K562 treated with DMSO at 1 percent for 48 hours (cell line): ENCODE data around the gene ACVR2B. TPM values are rescaled to one million over a fixed set of nuclear protein-coding genes. Genes with fewer than 3 reads are reported as not detected.

ENCODE experiments used
- total RNA-seq: library from RNA; unstranded; fragments of 300-600 nt; gene quantifications from 2 replicates; pipeline ENCODE4 v1.2.3, GENCODE V29; 2022; ENCODE audit warnings: low replicate concordance; ENCODE audit errors: extremely low read depth

The ACVR2B gene
- not detected in 2 replicates for total RNA-seq

GRCh38 chr3:38453075-38453912 lies at the start of gene ACVR2B:
Gene ACVR2B, plus strand, starts transcription at chr3:38453890. Its CDS starts 433 bp downstream, at chr3:38454323.

GRCh38 chr3:38496131-38496910 lies 42.6 kb downstream of the ACVR2B start, which contains the start of gene EXOG:
Gene EXOG, plus strand, starts transcription at chr3:38496340. Its CDS starts 28 bp downstream, at chr3:38496368.

Other genes starting within 250 kb of the ACVR2B start
- not detected in 2 replicates for gene SLC22A13, start 188.1 kb upstream of the ACVR2B start, total RNA-seq
- not detected in 2 replicates for gene SLC22A14, start 171.6 kb upstream of the ACVR2B start, total RNA-seq
- not detected in 2 replicates for gene XYLB, start 107.1 kb upstream of the ACVR2B start, total RNA-seq
- gene EXOG, start 42.5 kb downstream of the ACVR2B start, total RNA-seq = not detected in 2 replicates
- not detected in 2 replicates for gene SCN5A, start 195.8 kb downstream of the ACVR2B start, total RNA-seq